HepG2 (cell line): ENCODE results near the gene IGFALS. TPM values are rescaled to one million over a fixed set of nuclear protein-coding genes. Genes with fewer than 3 reads are reported as not detected.
A peak's percentile ranks its signal among the peaks of the same experiment; 100 is the strongest.

Experiments
- BATF2 ChIP-seq: sonication (generic); formaldehyde crosslinking; IDR thresholded peaks from 2 replicates; pipeline ENCODE4 v1.8.0; 2022; ENCODE audit warnings: mild to moderate bottlenecking, missing genetic modification reagents, moderate library complexity
- CBX2 ChIP-seq, 2 experiments: fragments of 200-600 bp in 1 of 2; sonication (generic); formaldehyde crosslinking in 1 of 2; IDR thresholded peaks; 2 replicates each; pipeline versions ENCODE4 v1.7.0 to v1.8.1; 2018 to 2022; ENCODE audit warnings: low read depth in 2 of 2, low read length in 1 of 2, mild to moderate bottlenecking in 1 of 2, missing genetic modification reagents in 1 of 2
- ETV6 ChIP-seq: sonication (generic); formaldehyde crosslinking; conservative IDR thresholded peaks from 2 replicates; pipeline ENCODE4 v1.4.0; 2020; ENCODE audit warnings: missing genetic modification reagents
- GABPB1 ChIP-seq: IDR thresholded peaks from 2 replicates; pipeline ENCODE4 v1.6.1; 2016; ENCODE audit warnings: mild to moderate bottlenecking, missing genetic modification reagents, moderate library complexity, missing compliant biosample characterization
- HDAC2 ChIP-seq: sonication (generic); formaldehyde crosslinking; IDR thresholded peaks from 2 replicates; pipeline ENCODE4 v1.4.0; 2020; ENCODE audit warnings: missing genetic modification reagents
- HOXA5 ChIP-seq: sonication (generic); formaldehyde crosslinking; IDR thresholded peaks from 2 replicates; pipeline ENCODE4 v1.4.0; 2020; ENCODE audit warnings: missing genetic modification reagents
- KDM5A ChIP-seq: fragments of 200-600 bp; sonication (generic); IDR thresholded peaks from 2 replicates; pipeline ENCODE4 v1.7.0; 2018; ENCODE audit warnings: antibody characterized with exemption, mild to moderate bottlenecking, low read length, borderline replicate concordance
- KDM6A ChIP-seq: IDR thresholded peaks from 2 replicates; pipeline ENCODE4 v1.6.1; 2016; ENCODE audit warnings: low read depth
- KLF9 ChIP-seq: IDR thresholded peaks from 2 replicates; pipeline ENCODE4 v1.6.1; 2016; ENCODE audit warnings: low read depth
- MAZ ChIP-seq, 2 experiments: sonication (generic) in 1 of 2; formaldehyde crosslinking in 1 of 2; IDR thresholded peaks; 2 replicates each; pipeline versions ENCODE4 v1.5.0 to v1.6.1; 2012 to 2020; ENCODE audit warnings: low read depth in 2 of 2, mild to moderate bottlenecking in 2 of 2, borderline replicate concordance in 1 of 2, improper control_type of control experiment in 1 of 2, low read length in 1 of 2, missing genetic modification reagents in 1 of 2, moderate library complexity in 1 of 2
- MIER3 ChIP-seq: IDR thresholded peaks from 2 replicates; pipeline ENCODE4 v1.6.1; 2016; ENCODE audit warnings: missing compliant biosample characterization, borderline replicate concordance
- MLXIP ChIP-seq: sonication (generic); formaldehyde crosslinking; IDR thresholded peaks from 2 replicates; pipeline ENCODE4 v1.9.0; 2021; ENCODE audit warnings: missing genetic modification reagents, borderline replicate concordance
- MTA3 ChIP-seq: sonication (generic); formaldehyde crosslinking; IDR thresholded peaks from 2 replicates; pipeline ENCODE4 v1.4.0; 2020; ENCODE audit warnings: missing genetic modification reagents
- NR0B2 ChIP-seq: sonication (generic); formaldehyde crosslinking; IDR thresholded peaks from 2 replicates; pipeline ENCODE4 v1.4.0; 2020; ENCODE audit warnings: mild to moderate bottlenecking, missing genetic modification reagents
- REPIN1 ChIP-seq: sonication (generic); formaldehyde crosslinking; IDR thresholded peaks from 2 replicates; pipeline ENCODE4 v1.8.0; 2022; ENCODE audit warnings: missing genetic modification reagents, low read depth, mild to moderate bottlenecking, borderline replicate concordance
- SMAD9 ChIP-seq: sonication (generic); formaldehyde crosslinking; IDR thresholded peaks from 2 replicates; pipeline ENCODE4 v1.5.1; 2020; ENCODE audit warnings: mild to moderate bottlenecking, missing genetic modification reagents
- SRSF9 ChIP-seq: fragments of 200-400 bp; formaldehyde crosslinking; IDR thresholded peaks from 2 replicates; pipeline ENCODE4 v1.6.1; 2018; ENCODE audit warnings: borderline replicate concordance, mild to moderate bottlenecking, low read depth, low read length; ENCODE audit not compliant: insufficient read depth, poor library complexity, severe bottlenecking
- TRAFD1 ChIP-seq: sonication (generic); formaldehyde crosslinking; IDR thresholded peaks from 2 replicates; pipeline ENCODE4 v1.5.1; 2020; ENCODE audit warnings: missing genetic modification reagents, mild to moderate bottlenecking, borderline replicate concordance
- ZFYVE20 ChIP-seq: sonication (generic); formaldehyde crosslinking; IDR thresholded peaks from 2 replicates; pipeline ENCODE4 v1.8.0; 2023; ENCODE audit warnings: low read depth, mild to moderate bottlenecking, moderate library complexity, missing genetic modification reagents, borderline replicate concordance
- ZNF256 ChIP-seq: sonication (generic); formaldehyde crosslinking; conservative IDR thresholded peaks from 2 replicates; pipeline ENCODE4 v1.4.0; 2020; ENCODE audit warnings: missing genetic modification reagents
- ZNF331 ChIP-seq: sonication (generic); formaldehyde crosslinking; IDR thresholded peaks from 2 replicates; pipeline ENCODE4 v1.4.0; 2020; ENCODE audit warnings: missing genetic modification reagents
- ZNF616 ChIP-seq: sonication (generic); formaldehyde crosslinking; IDR thresholded peaks from 2 replicates; pipeline ENCODE4 v1.5.0; 2020; ENCODE audit warnings: low read depth, mild to moderate bottlenecking, missing genetic modification reagents
- ZNF746 ChIP-seq: sonication (generic); formaldehyde crosslinking; IDR thresholded peaks from 2 replicates; pipeline ENCODE4 v1.8.0; 2022; ENCODE audit warnings: mild to moderate bottlenecking, missing genetic modification reagents
- ZSCAN30 ChIP-seq: sonication (generic); formaldehyde crosslinking; IDR thresholded peaks from 2 replicates; pipeline ENCODE4 v1.5.0; 2020; ENCODE audit warnings: mild to moderate bottlenecking, missing genetic modification reagents
- polyA plus RNA-seq, 8 experiments: library from polyadenylated mRNA; depleted of rRNA in 3 of 8; stranded (reverse) in 7 of 8; unstranded in 1 of 8; fragments of >200 nt; fragmentation: Illumina TruSeq in 4 of 8; extraction: Trizol in 4 of 8; gene quantifications; 2 replicates each; pipeline versions ENCODE4 v1.2.1 to v1.2.3, GENCODE V29; 2011 to 2016; ENCODE audit warnings: low read depth in 4 of 8, missing spikeins in 1 of 8, mixed read lengths in 1 of 8; ENCODE audit not compliant: insufficient read depth in 1 of 8
- total RNA-seq, 5 experiments: library from RNA; depleted of rRNA; stranded (reverse); fragments of >200 nt; fragmentation: Illumina TruSeq; extraction: Trizol; gene quantifications; 2 replicates each; pipeline ENCODE4 v1.2.3, GENCODE V29; 2016; ENCODE audit warnings: low read depth in 1 of 5

The IGFALS gene
- total and polyA plus RNA-seq, 2 of the 13 experiments (the other 11 are each of a cell fraction or from before 2014, with no cell fraction given), result 0.34 to 2.4 TPM

GRCh38 chr16:1828645-1829410, 35.3 kb upstream of the IGFALS start (continued):
- TF ChIP-seq GABPB1 (CRISPR knock-in tag) (peak; percentile 33; the same call in 1 of the 2 replicates), MTA3 (CRISPR knock-in tag) (no peak), MIER3 (no peak), KLF9 (no peak), KDM6A (CRISPR knock-in tag) (no peak; the same call in 1 of the 2 replicates), CBX2 (IDR thresholded peaks at IDR 0.05; ENCODE audit: low read depth, low read length) (no peak), CBX2 (CRISPR knock-in tag; IDR thresholded peaks at IDR 0.05; ENCODE audit: low read depth) (no peak), ZSCAN30 (CRISPR knock-in tag) (no peak), ZFYVE20 (CRISPR knock-in tag) (no peak), MLXIP (CRISPR knock-in tag) (0 out of 2 replicates have a peak, but pooled peaks have one; percentile 19), NR0B2 (no peak), MAZ (IDR thresholded peaks at IDR 0.05; ENCODE audit: borderline replicate concordance, low read depth, low read length) (no peak), MAZ (CRISPR knock-in tag; IDR thresholded peaks at IDR 0.05; ENCODE audit: low read depth) (peak; percentile 51; the same call in 1 of the 2 replicates), TRAFD1 (CRISPR knock-in tag) (no peak), SRSF9 (no peak), SMAD9 (no peak), HOXA5 (CRISPR knock-in tag) (no peak), KDM5A (peak; percentile 53; the same call in 1 of the 2 replicates), BATF2 (CRISPR knock-in tag) (no peak), ZNF331 (CRISPR knock-in tag) (peak; percentile 77), ZNF616 (CRISPR knock-in tag) (no peak), ZNF256 (CRISPR knock-in tag) (no peak), ETV6 (CRISPR knock-in tag) (no peak), ZNF746 (CRISPR knock-in tag) (no peak), REPIN1 (peak; percentile 74), HDAC2 (CRISPR knock-in tag) (peak; percentile 75)
